Kidney (tissue), 22 donors: ENCODE data around the gene ACP4. TPM values are rescaled to one million over a fixed set of nuclear protein-coding genes. Genes with fewer than 3 reads are reported as not detected.

Experiments
- DNase-seq, 5 donors: peaks; one replicate each; pipeline ENCODE4 v3.0.0-alpha.2; 2013 to 2020
- FAIRE-seq: peaks from 2 replicates; lab custom pipeline; 2012; peaks lifted over from hg19 to GRCh38; lab: Jason Lieb, UNC
- H3K27ac ChIP-seq, 2 donors: one replicate each; pipeline ENCODE4 v1.7.0; 2013; ENCODE audit warnings: low read depth in 2 of 2, low read length in 2 of 2, inconsistent platforms in 1 of 2
- H3K27me3 ChIP-seq: one replicate; pipeline ENCODE4 v1.7.1; 2013; ENCODE audit warnings: low read length, inconsistent platforms; ENCODE audit not compliant: control insufficient read depth, insufficient read depth
- H3K36me3 ChIP-seq, 3 donors: one replicate each; pipeline versions ENCODE4 v1.7.0 to v1.7.1; 2013; ENCODE audit warnings: low read length in 3 of 3, control low read depth in 1 of 3, inconsistent platforms in 1 of 3; ENCODE audit not compliant: insufficient read depth in 3 of 3, control insufficient read depth in 2 of 3
- H3K4me1 ChIP-seq, 3 donors: one replicate each; pipeline versions ENCODE4 v1.7.0 to v1.7.1; 2013; ENCODE audit warnings: low read length in 3 of 3, inconsistent platforms in 1 of 3, low read depth in 1 of 3; ENCODE audit not compliant: control insufficient read depth in 2 of 3, insufficient read depth in 2 of 3
- H3K4me3 ChIP-seq, 3 donors: one replicate each; pipeline versions ENCODE4 v1.7.0 to v1.8.1; 2013; ENCODE audit warnings: low read length in 3 of 3, control low read depth in 1 of 3, inconsistent platforms in 1 of 3
- H3K9ac ChIP-seq, 3 donors: one replicate each; pipeline versions ENCODE4 v1.7.0 to v1.7.1; 2013; ENCODE audit warnings: low read length in 3 of 3, control low read depth in 1 of 3, inconsistent platforms in 1 of 3
- H3K9me3 ChIP-seq, 3 donors: one replicate each; pipeline versions ENCODE4 v1.7.0 to v1.7.1; 2013; ENCODE audit warnings: low read length in 3 of 3, control low read depth in 1 of 3, inconsistent platforms in 1 of 3; ENCODE audit not compliant: control insufficient read depth in 2 of 3, insufficient read depth in 1 of 3
- intact Hi-C: fragments of 100-400 bp; cut with DNase I; formaldehyde crosslinking; loops from one replicate; pipeline ENCODE4 v1.11.1; 2022
- long read RNA-seq, 10 donors: library from polyadenylated mRNA in 1 of 10; unstranded in 1 of 10; transcript quantifications; one replicate each; pipeline ENCODE4 v2.0.0 and lab custom pipeline, GENCODE V29; 2021 to 2026
- polyA plus RNA-seq: library from polyadenylated mRNA; stranded (reverse); fragments of 350-450 nt; fragmentation: Illumina TruSeq; extraction: RNeasy Lipid Tissue Mini Kit (QIAGEN cat#74804); gene quantifications from one replicate; pipeline ENCODE4 v1.2.3, GENCODE V29; 2014; ENCODE audit warnings: low read depth, low replicate concordance; ENCODE audit not compliant: insufficient read depth
- total RNA-seq: library from RNA; stranded (reverse); fragmentation: NEBNext Ultra II Directional; extraction: Animal tissue kit (Norgen Biotek cat#: 25700); gene quantifications from one replicate; pipeline ENCODE4 v1.2.1, GENCODE V29; 2021
- TF ChIP-seq, protein P1 (sequence below): IDR thresholded peaks from 3 replicates; pipeline ENCODE4 v1.5.1; 2012; ENCODE audit warnings: mild to moderate bottlenecking, moderate library complexity, borderline replicate concordance; ENCODE audit not compliant: insufficient read depth; ENCODE audit errors: extremely low read depth
- donor health status: control.
- donor health status: control.
- donor health status: control.
- donor health status: control.
- donor health status: control.
- donor health status: DM: yes; HTN: yes; CAD: no.
- donor health status: Normal renal cell carcinoma (clear cell type).

The ACP4 gene, protein sequence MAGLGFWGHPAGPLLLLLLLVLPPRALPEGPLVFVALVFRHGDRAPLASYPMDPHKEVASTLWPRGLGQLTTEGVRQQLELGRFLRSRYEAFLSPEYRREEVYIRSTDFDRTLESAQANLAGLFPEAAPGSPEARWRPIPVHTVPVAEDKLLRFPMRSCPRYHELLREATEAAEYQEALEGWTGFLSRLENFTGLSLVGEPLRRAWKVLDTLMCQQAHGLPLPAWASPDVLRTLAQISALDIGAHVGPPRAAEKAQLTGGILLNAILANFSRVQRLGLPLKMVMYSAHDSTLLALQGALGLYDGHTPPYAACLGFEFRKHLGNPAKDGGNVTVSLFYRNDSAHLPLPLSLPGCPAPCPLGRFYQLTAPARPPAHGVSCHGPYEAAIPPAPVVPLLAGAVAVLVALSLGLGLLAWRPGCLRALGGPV
- total RNA-seq: not detected
- not detected for polyA plus RNA-seq
- long read RNA-seq, donor 1: 0 reads
- long read RNA-seq, donor 2: 0 reads
- long read RNA-seq, donor 3: 0 reads
- long read RNA-seq, donor 4: 0 reads
- long read RNA-seq, donor 5: 0 reads
- long read RNA-seq, donor 6: 0 reads
- long read RNA-seq, donor 7: 0 reads
- long read RNA-seq, donor 8: 0 reads
- long read RNA-seq, donor 9: 0 reads
- long read RNA-seq, donor 10: 0 reads

DNA sequence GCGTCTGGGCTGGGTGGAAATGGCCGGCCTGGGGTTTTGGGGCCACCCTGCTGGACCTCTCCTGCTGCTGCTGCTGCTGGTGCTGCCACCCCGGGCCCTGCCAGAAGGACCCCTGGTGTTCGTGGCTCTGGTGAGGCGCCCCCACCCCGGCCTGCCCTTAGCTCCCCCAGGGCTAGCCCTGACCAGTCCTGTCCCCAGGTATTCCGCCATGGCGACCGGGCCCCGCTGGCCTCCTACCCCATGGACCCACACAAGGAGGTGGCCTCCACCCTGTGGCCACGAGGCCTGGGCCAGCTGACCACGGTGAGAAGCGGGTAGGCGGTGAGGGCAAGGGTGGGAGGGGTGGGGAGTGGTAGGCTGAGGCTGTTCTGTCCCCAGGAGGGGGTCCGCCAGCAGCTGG is at the start of gene ACP4:
Gene ACP4 (plus strand): TSS at position 20 of the 400 bp plus-strand sequence. CDS start 0 bp downstream, at position 20.
- TF ChIP-seq, protein P1, sequence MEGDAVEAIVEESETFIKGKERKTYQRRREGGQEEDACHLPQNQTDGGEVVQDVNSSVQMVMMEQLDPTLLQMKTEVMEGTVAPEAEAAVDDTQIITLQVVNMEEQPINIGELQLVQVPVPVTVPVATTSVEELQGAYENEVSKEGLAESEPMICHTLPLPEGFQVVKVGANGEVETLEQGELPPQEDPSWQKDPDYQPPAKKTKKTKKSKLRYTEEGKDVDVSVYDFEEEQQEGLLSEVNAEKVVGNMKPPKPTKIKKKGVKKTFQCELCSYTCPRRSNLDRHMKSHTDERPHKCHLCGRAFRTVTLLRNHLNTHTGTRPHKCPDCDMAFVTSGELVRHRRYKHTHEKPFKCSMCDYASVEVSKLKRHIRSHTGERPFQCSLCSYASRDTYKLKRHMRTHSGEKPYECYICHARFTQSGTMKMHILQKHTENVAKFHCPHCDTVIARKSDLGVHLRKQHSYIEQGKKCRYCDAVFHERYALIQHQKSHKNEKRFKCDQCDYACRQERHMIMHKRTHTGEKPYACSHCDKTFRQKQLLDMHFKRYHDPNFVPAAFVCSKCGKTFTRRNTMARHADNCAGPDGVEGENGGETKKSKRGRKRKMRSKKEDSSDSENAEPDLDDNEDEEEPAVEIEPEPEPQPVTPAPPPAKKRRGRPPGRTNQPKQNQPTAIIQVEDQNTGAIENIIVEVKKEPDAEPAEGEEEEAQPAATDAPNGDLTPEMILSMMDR: no peak
- intact Hi-C loops: no loop called here
- Histone ChIP-seq H3K27ac (no peak within 1 kb of the TSS), H3K36me3 (no peaks in the 10 kb centered on the region), H3K27me3 (no peaks in the 10 kb centered on the region), H3K4me3 (no peak within 1 kb of the TSS), H3K9me3 (no peaks in the 10 kb centered on the region), H3K9ac (no peak within 1 kb of the TSS), H3K4me1 (peaks cover 0 to 3% (median 0%) of the 10 kb centered on the region in 3 donors)
- FAIRE-seq (no peak), DNase-seq (no peak)

DNA sequence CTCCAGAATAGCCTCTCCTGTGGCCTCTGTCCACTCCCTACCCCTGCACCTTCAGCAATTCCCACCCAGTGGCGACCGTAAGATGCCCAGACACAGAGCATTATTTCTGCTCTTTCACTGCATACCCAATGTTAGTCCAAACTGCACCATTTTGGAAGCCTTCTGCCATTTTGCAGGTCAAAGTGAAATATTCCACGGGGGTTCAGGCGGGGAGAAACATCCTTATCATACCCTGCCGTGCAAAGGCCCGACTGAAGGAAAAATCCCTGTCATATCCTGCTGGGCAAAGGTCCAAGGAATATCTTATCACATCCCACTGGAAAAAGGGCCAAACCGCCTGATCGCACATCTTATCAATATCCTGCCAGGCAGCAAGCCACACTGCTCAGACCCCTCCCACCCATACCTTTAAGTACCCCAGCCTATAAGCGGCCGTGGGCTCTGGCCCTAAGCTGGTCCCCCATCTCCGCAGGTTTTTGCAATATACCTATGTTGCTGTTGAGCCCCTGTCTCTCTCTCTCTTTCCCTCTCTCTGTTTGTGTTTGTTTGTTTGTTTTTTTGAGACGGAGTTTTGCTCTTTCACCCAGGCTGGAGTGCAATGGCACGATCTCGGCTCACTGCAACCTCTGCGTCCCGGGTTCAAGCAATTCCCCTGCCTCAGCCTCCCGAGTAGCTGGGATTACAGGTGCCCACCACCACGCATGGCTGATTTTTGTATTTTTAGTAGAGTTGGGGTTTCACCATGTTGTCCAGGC is 48.9 kb upstream of the ACP4 start:
- no peaks in the 10 kb centered on the region for H3K36me3 ChIP-seq
- intact Hi-C loops: no loop called here
- DNase-seq (no peak), FAIRE-seq (no peak)
- TF ChIP-seq, protein P1: no peak
- no peak overlapping the region for H3K4me3 ChIP-seq
- no peaks in the 10 kb centered on the region for H3K4me1 ChIP-seq
- H3K27me3 ChIP-seq: no peaks in the 10 kb centered on the region
- H3K9me3 ChIP-seq: no peaks in the 10 kb centered on the region
- H3K27ac ChIP-seq: no peak overlapping the region
- H3K9ac ChIP-seq: no peak overlapping the region

DNA sequence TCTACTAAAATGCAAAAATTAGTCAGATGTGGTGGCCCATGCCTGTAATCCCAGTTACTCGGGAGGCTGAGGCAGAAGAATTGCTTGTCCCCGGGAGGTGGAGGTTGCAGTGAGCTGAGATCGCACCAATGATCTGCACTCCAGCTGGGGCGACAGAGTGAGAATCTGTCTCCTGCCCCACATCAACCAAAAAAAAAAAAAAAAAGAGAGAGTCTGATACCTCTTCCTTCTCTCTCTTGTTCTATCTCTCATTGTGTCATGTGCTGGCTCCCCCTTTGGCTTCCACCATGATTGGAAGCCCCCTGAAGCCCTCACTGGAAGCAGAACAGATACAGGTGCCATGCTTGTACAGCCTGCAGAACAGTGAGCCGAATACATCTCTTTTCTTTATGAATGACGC is 46.7 kb upstream of the ACP4 start:
- H3K4me3 ChIP-seq: no peak overlapping the region
- intact Hi-C loops: no loop called here
- H3K36me3 ChIP-seq: no peaks in the 10 kb centered on the region
- H3K9ac ChIP-seq: no peak overlapping the region
- no peak overlapping the region for H3K27ac ChIP-seq
- no peaks in the 10 kb centered on the region for H3K9me3 ChIP-seq
- TF ChIP-seq, protein P1: no peak
- no peak for FAIRE-seq
- DNase-seq: no peak
- H3K27me3 ChIP-seq: no peaks in the 10 kb centered on the region
- no peaks in the 10 kb centered on the region for H3K4me1 ChIP-seq
